GM23338 (cell line): ENCODE data around the gene PSMD4. TPM values are rescaled to one million over a fixed set of nuclear protein-coding genes. Genes with fewer than 3 reads are reported as not detected.

Experiments used
- ATAC-seq: fragments of 200-7000 bp; cut with Tn5 transposase; 3 replicates; pipeline ENCODE4 v1.9.1; 2020
- DNase-seq: peaks from one replicate; pipeline ENCODE4 v3.0.0-alpha.2; 2015; ENCODE audit warnings: low spot score
- H2AFZ ChIP-seq: fragments of 200-600 bp; sonication (generic); 2 replicates; pipeline ENCODE4 v1.8.0; 2016; ENCODE audit warnings: antibody characterized with exemption, mild to moderate bottlenecking, moderate library complexity
- H3F3A ChIP-seq: fragments of 200-600 bp; sonication (generic); replicated peaks from 2 replicates; pipeline ENCODE4 v1.8.0; 2017; ENCODE audit warnings: antibody characterized with exemption, mixed run types, low read depth
- H3K27ac ChIP-seq: fragments of 200-600 bp; sonication (generic); 2 replicates; pipeline ENCODE4 v1.6.1; 2016; ENCODE audit warnings: low read depth
- H3K27me3 ChIP-seq: fragments of 200-600 bp; sonication (generic); 2 replicates; pipeline ENCODE4 v1.8.0; 2016; ENCODE audit warnings: mild to moderate bottlenecking, mixed run types, moderate library complexity; ENCODE audit not compliant: insufficient read depth
- H3K36me3 ChIP-seq: fragments of 200-600 bp; sonication (generic); 2 replicates; pipeline ENCODE4 v1.8.0; 2016; ENCODE audit warnings: mild to moderate bottlenecking; ENCODE audit not compliant: insufficient read depth
- H3K4me1 ChIP-seq: fragments of 200-600 bp; sonication (generic); 2 replicates; pipeline ENCODE4 v1.8.0; 2016; ENCODE audit warnings: mild to moderate bottlenecking, moderate library complexity; ENCODE audit not compliant: insufficient read depth
- H3K4me2 ChIP-seq: fragments of 200-600 bp; sonication (generic); 2 replicates; pipeline ENCODE4 v1.7.1; 2017; ENCODE audit warnings: mixed run types
- H3K4me3 ChIP-seq: fragments of 200-600 bp; sonication (generic); 2 replicates; pipeline ENCODE4 v1.6.1; 2016; ENCODE audit warnings: mixed run types
- H3K79me2 ChIP-seq: fragments of 200-600 bp; sonication (generic); replicated peaks from 2 replicates; pipeline ENCODE4 v1.8.0; 2017; ENCODE audit warnings: mild to moderate bottlenecking; ENCODE audit not compliant: insufficient read depth
- H3K9me2 ChIP-seq: fragments of 200-600 bp; sonication (generic); 2 replicates; pipeline ENCODE4 v1.8.0; 2017; ENCODE audit not compliant: insufficient read depth
- H4K20me1 ChIP-seq: fragments of 200-600 bp; sonication (generic); replicated peaks from 2 replicates; pipeline ENCODE4 v1.8.0; 2017; ENCODE audit warnings: mild to moderate bottlenecking; ENCODE audit not compliant: insufficient read depth
- H3K27ac Mint-ChIP-seq: 2 replicates; pipeline ENCODE4 v1.8.0; 2020; ENCODE audit warnings: inconsistent platforms, mild to moderate bottlenecking, moderate library complexity, mixed read lengths
- H3K27me3 Mint-ChIP-seq: 3 replicates; pipeline ENCODE4 v1.8.0; 2022; ENCODE audit warnings: low read depth, mild to moderate bottlenecking, moderate library complexity, mixed read lengths, inconsistent platforms; ENCODE audit not compliant: insufficient read depth, poor library complexity
- H3K36me3 Mint-ChIP-seq: 3 replicates; pipeline ENCODE4 v1.8.0; 2021; ENCODE audit warnings: low read depth, mild to moderate bottlenecking, inconsistent platforms, moderate library complexity, mixed read lengths
- H3K4me1 Mint-ChIP-seq: 3 replicates; pipeline ENCODE4 v1.8.0; 2020; ENCODE audit warnings: mild to moderate bottlenecking, inconsistent platforms, mixed read lengths
- H3K4me3 Mint-ChIP-seq: 3 replicates; pipeline ENCODE4 v1.8.0; 2021; ENCODE audit warnings: moderate library complexity, mild to moderate bottlenecking, inconsistent platforms, mixed read lengths
- H3K9me3 Mint-ChIP-seq: 3 replicates; pipeline ENCODE4 v1.8.0; 2020; ENCODE audit warnings: moderate library complexity, mild to moderate bottlenecking, inconsistent platforms, mixed read lengths
- CREB1 ChIP-seq: fragments of 250-450 bp; sonication (Bioruptor Pico); IDR thresholded peaks from 2 replicates; pipeline ENCODE4 v1.5.0; 2020; ENCODE audit warnings: low read depth, mild to moderate bottlenecking, moderate library complexity
- EZH2 ChIP-seq: fragments of 200-600 bp; sonication (generic); IDR thresholded peaks from one replicate; pipeline ENCODE4 v1.8.0; 2017; ENCODE audit warnings: antibody characterized with exemption, mild to moderate bottlenecking, low read depth; ENCODE audit not compliant: unreplicated experiment
- EZH2phosphoT487 ChIP-seq: fragments of 200-600 bp; sonication (generic); IDR thresholded peaks from one replicate; pipeline ENCODE4 v1.8.1; 2018; ENCODE audit warnings: antibody characterized with exemption; ENCODE audit not compliant: unreplicated experiment
- JUNB ChIP-seq: IDR thresholded peaks from one replicate; pipeline ENCODE4 v1.6.1; 2016; ENCODE audit warnings: antibody characterized with exemption; ENCODE audit not compliant: unreplicated experiment
- NANOG ChIP-seq: IDR thresholded peaks from 2 replicates; pipeline ENCODE4 v1.6.1; 2016; ENCODE audit warnings: antibody characterized with exemption, borderline replicate concordance
- POLR2AphosphoS5 ChIP-seq: IDR thresholded peaks from 2 replicates; pipeline ENCODE4 v1.6.1; 2016; ENCODE audit warnings: antibody characterized with exemption, low read depth
- STAT1 ChIP-seq: IDR thresholded peaks from one replicate; pipeline ENCODE4 v1.6.1; 2016; ENCODE audit warnings: antibody characterized with exemption; ENCODE audit not compliant: unreplicated experiment
- ZNF114 ChIP-seq: fragments of 250-450 bp; sonication (Bioruptor Pico); IDR thresholded peaks from 2 replicates; pipeline ENCODE4 v1.5.0; 2020; ENCODE audit warnings: mild to moderate bottlenecking, moderate library complexity
- ZNF331 ChIP-seq: fragments of 250-450 bp; sonication (Bioruptor Pico); IDR thresholded peaks from 2 replicates; pipeline ENCODE4 v1.5.0; 2020; ENCODE audit warnings: low read depth, mild to moderate bottlenecking, moderate library complexity
- polyA plus RNA-seq: library from polyadenylated mRNA; unstranded; fragments of >200 nt; fragmentation: Nextera tagmentation; extraction: Ambion mirVana; gene quantifications from 2 replicates; pipeline ENCODE4 v1.2.1, GENCODE V29; 2016
- total RNA-seq: library from RNA; depleted of rRNA; stranded (reverse); fragments of >200 nt; shearing (Covaris generic); gene quantifications from 2 replicates; pipeline ENCODE4 v1.2.3, GENCODE V29; 2014
- TF ChIP-seq, protein P1 (sequence below): IDR thresholded peaks from 2 replicates; pipeline ENCODE4 v1.6.1; 2016; ENCODE audit warnings: antibody characterized with exemption
- TF ChIP-seq, protein P2 (sequence below): fragments of 250-450 bp; sonication (Bioruptor Pico); IDR thresholded peaks from 2 replicates; pipeline ENCODE4 v1.5.0; 2020; ENCODE audit warnings: mild to moderate bottlenecking, moderate library complexity
- TF ChIP-seq, protein P3 (sequence below), 2 experiments: fragments of 200-600 bp in 1 of 2; sonication (generic) in 1 of 2; conservative IDR thresholded peaks; 2 replicates each; pipeline versions ENCODE4 v1.5.1 to v1.6.1; 2016 to 2017; ENCODE audit warnings: antibody characterized with exemption in 2 of 2, low read depth in 2 of 2, mild to moderate bottlenecking in 2 of 2, moderate library complexity in 1 of 2
- TF ChIP-seq, protein P4 (sequence below): IDR thresholded peaks from one replicate; pipeline ENCODE4 v1.6.1; 2018; ENCODE audit warnings: antibody characterized with exemption; ENCODE audit not compliant: unreplicated experiment

The PSMD4 gene
- total and polyA plus RNA-seq, 2 experiments from 2014 or later = 171 to 235 TPM

DNA sequence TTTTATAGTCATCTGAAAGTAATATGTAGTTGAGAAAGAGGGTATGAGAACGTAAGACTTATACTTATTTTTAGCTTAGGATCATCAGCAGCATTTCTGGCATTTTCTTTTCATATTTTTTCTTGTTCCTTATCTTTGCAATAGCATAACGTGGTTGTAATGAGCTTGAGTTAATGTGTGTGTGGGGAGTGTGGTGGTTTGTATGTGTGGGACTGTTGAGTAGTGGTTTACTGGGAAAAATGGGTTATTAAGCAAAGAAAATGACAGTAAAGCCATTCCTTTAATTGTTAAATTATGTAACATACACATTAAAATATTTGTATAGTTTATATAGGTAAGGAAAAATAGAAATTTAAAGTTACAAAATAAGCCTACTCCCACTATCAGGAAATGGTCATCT lies 41.0 kb upstream of the PSMD4 start:
- H3K4me2 ChIP-seq = no peak overlapping the region
- H3K27me3 ChIP-seq = no peaks in the 10 kb centered on the region
- H4K20me1 ChIP-seq = peaks cover 51% of the 10 kb centered on the region
- H3K36me3 ChIP-seq = peaks cover 11% of the 10 kb centered on the region; the same call in 1 of the 2 replicates
- Mint-ChIP-seq H3K4me3 (no peak overlapping the region), H3K36me3 (peaks cover 35% of the 10 kb centered on the region), H3K27me3 (no peaks in the 10 kb centered on the region), H3K27ac (no peak overlapping the region), H3K9me3 (no peaks in the 10 kb centered on the region), H3K4me1 (no peaks in the 10 kb centered on the region; the same call in 2 of the 3 replicates)
- H2AFZ ChIP-seq = no peak overlapping the region
- H3K4me1 ChIP-seq = no peaks in the 10 kb centered on the region
- H3K79me2 ChIP-seq = peaks cover 100% of the 10 kb centered on the region
- TF ChIP-seq JUNB = no peak
- TF ChIP-seq, protein P1, sequence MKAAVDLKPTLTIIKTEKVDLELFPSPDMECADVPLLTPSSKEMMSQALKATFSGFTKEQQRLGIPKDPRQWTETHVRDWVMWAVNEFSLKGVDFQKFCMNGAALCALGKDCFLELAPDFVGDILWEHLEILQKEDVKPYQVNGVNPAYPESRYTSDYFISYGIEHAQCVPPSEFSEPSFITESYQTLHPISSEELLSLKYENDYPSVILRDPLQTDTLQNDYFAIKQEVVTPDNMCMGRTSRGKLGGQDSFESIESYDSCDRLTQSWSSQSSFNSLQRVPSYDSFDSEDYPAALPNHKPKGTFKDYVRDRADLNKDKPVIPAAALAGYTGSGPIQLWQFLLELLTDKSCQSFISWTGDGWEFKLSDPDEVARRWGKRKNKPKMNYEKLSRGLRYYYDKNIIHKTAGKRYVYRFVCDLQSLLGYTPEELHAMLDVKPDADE = no peak
- no peak for TF ChIP-seq EZH2phosphoT487
- no peak for TF ChIP-seq POLR2AphosphoS5
- TF ChIP-seq CREB1 (CRISPR knock-in tag) = no peak
- TF ChIP-seq, protein P2, sequence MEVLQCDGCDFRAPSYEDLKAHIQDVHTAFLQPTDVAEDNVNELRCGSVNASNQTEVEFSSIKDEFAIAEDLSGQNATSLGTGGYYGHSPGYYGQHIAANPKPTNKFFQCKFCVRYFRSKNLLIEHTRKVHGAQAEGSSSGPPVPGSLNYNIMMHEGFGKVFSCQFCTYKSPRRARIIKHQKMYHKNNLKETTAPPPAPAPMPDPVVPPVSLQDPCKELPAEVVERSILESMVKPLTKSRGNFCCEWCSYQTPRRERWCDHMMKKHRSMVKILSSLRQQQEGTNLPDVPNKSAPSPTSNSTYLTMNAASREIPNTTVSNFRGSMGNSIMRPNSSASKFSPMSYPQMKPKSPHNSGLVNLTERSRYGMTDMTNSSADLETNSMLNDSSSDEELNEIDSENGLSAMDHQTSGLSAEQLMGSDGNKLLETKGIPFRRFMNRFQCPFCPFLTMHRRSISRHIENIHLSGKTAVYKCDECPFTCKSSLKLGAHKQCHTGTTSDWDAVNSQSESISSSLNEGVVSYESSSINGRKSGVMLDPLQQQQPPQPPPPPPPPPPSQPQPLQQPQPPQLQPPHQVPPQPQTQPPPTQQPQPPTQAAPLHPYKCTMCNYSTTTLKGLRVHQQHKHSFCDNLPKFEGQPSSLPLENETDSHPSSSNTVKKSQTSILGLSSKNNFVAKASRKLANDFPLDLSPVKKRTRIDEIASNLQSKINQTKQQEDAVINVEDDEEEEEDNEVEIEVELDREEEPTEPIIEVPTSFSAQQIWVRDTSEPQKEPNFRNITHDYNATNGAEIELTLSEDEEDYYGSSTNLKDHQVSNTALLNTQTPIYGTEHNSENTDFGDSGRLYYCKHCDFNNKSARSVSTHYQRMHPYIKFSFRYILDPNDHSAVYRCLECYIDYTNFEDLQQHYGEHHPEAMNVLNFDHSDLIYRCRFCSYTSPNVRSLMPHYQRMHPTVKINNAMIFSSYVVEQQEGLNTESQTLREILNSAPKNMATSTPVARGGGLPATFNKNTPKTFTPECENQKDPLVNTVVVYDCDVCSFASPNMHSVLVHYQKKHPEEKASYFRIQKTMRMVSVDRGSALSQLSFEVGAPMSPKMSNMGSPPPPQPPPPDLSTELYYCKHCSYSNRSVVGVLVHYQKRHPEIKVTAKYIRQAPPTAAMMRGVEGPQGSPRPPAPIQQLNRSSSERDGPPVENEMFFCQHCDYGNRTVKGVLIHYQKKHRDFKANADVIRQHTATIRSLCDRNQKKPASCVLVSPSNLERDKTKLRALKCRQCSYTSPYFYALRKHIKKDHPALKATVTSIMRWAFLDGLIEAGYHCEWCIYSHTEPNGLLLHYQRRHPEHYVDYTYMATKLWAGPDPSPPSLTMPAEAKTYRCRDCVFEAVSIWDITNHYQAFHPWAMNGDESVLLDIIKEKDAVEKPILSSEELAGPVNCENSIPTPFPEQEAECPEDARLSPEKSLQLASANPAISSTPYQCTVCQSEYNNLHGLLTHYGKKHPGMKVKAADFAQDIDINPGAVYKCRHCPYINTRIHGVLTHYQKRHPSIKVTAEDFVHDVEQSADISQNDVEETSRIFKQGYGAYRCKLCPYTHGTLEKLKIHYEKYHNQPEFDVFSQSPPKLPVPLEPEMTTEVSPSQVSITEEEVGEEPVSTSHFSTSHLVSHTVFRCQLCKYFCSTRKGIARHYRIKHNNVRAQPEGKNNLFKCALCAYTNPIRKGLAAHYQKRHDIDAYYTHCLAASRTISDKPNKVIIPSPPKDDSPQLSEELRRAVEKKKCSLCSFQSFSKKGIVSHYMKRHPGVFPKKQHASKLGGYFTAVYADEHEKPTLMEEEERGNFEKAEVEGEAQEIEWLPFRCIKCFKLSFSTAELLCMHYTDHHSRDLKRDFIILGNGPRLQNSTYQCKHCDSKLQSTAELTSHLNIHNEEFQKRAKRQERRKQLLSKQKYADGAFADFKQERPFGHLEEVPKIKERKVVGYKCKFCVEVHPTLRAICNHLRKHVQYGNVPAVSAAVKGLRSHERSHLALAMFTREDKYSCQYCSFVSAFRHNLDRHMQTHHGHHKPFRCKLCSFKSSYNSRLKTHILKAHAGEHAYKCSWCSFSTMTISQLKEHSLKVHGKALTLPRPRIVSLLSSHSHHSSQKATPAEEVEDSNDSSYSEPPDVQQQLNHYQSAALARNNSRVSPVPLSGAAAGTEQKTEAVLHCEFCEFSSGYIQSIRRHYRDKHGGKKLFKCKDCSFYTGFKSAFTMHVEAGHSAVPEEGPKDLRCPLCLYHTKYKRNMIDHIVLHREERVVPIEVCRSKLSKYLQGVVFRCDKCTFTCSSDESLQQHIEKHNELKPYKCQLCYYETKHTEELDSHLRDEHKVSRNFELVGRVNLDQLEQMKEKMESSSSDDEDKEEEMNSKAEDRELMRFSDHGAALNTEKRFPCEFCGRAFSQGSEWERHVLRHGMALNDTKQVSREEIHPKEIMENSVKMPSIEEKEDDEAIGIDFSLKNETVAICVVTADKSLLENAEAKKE (CRISPR knock-in tag) = no peak
- TF ChIP-seq ZNF114 (CRISPR knock-in tag) = no peak
- TF ChIP-seq, protein P3, sequence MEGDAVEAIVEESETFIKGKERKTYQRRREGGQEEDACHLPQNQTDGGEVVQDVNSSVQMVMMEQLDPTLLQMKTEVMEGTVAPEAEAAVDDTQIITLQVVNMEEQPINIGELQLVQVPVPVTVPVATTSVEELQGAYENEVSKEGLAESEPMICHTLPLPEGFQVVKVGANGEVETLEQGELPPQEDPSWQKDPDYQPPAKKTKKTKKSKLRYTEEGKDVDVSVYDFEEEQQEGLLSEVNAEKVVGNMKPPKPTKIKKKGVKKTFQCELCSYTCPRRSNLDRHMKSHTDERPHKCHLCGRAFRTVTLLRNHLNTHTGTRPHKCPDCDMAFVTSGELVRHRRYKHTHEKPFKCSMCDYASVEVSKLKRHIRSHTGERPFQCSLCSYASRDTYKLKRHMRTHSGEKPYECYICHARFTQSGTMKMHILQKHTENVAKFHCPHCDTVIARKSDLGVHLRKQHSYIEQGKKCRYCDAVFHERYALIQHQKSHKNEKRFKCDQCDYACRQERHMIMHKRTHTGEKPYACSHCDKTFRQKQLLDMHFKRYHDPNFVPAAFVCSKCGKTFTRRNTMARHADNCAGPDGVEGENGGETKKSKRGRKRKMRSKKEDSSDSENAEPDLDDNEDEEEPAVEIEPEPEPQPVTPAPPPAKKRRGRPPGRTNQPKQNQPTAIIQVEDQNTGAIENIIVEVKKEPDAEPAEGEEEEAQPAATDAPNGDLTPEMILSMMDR (conservative IDR thresholded peaks at IDR 0.05; ENCODE audit: low read depth in 2 of 2) = no peak
- TF ChIP-seq STAT1 = no peak
- TF ChIP-seq NANOG = no peak
- TF ChIP-seq, protein P4, sequence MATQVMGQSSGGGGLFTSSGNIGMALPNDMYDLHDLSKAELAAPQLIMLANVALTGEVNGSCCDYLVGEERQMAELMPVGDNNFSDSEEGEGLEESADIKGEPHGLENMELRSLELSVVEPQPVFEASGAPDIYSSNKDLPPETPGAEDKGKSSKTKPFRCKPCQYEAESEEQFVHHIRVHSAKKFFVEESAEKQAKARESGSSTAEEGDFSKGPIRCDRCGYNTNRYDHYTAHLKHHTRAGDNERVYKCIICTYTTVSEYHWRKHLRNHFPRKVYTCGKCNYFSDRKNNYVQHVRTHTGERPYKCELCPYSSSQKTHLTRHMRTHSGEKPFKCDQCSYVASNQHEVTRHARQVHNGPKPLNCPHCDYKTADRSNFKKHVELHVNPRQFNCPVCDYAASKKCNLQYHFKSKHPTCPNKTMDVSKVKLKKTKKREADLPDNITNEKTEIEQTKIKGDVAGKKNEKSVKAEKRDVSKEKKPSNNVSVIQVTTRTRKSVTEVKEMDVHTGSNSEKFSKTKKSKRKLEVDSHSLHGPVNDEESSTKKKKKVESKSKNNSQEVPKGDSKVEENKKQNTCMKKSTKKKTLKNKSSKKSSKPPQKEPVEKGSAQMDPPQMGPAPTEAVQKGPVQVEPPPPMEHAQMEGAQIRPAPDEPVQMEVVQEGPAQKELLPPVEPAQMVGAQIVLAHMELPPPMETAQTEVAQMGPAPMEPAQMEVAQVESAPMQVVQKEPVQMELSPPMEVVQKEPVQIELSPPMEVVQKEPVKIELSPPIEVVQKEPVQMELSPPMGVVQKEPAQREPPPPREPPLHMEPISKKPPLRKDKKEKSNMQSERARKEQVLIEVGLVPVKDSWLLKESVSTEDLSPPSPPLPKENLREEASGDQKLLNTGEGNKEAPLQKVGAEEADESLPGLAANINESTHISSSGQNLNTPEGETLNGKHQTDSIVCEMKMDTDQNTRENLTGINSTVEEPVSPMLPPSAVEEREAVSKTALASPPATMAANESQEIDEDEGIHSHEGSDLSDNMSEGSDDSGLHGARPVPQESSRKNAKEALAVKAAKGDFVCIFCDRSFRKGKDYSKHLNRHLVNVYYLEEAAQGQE = no peak
- no peak for TF ChIP-seq EZH2
- TF ChIP-seq ZNF331 = no peak
- DNase-seq (no peak), ATAC-seq (no peak)
- H3K9me2 ChIP-seq = no peaks in the 10 kb centered on the region
- H3F3A ChIP-seq = 0 out of 2 replicates have a peak, but pooled peaks cover 4% of the 10 kb centered on the region
- no peak overlapping the region for H3K27ac ChIP-seq
- H3K4me3 ChIP-seq = no peak overlapping the region
